Measurements from ENCODE around the gene HIGD1C.
"Not testable (repeated sequence)": the region's sequence is repeated elsewhere in the genome, so short reads cannot be mapped to it uniquely, and the experiment has no call there.

HIGD1C gene

GRCh38 chr12:51008329-51009055 lies 56.1 kb downstream of the HIGD1C start:
- TF ChIP-seq TAF1 (IDR thresholded peaks at IDR 0.05; ENCODE audit: low read depth, low read length) = no peak
- TF ChIP-seq SPI1 (IDR thresholded peaks at IDR 0.05; ENCODE audit: low read depth, low read length) = no peak
- TF ChIP-seq POLR2AphosphoS5 (IDR thresholded peaks at IDR 0.05; ENCODE audit: low read depth, low read length) = no peak
- no peak for TF ChIP-seq PAX5 (IDR thresholded peaks at IDR 0.05; ENCODE audit: insufficient read depth, low read length, severe bottlenecking)
- no peak for TF ChIP-seq POLR2A (IDR thresholded peaks at IDR 0.05; ENCODE audit: low read depth, low read length)
- TF ChIP-seq POU2F2 (IDR thresholded peaks at IDR 0.05; ENCODE audit: low read depth, low read length) = no peak
- no peak for FAIRE-seq
- DNase-seq (ENCODE audit: insufficient read length, low spot score) = no peak

- no peak for FAIRE-seq
- DNase-seq (ENCODE audit: insufficient read length, low spot score) = no peak
- no peak for TF ChIP-seq TAF1 (IDR thresholded peaks at IDR 0.05; ENCODE audit: low read depth, low read length)
- no peak for TF ChIP-seq PAX5 (IDR thresholded peaks at IDR 0.05; ENCODE audit: insufficient read depth, low read length, severe bottlenecking)
- TF ChIP-seq POLR2A (IDR thresholded peaks at IDR 0.05; ENCODE audit: low read depth, low read length) = no peak
- no peak for TF ChIP-seq POU2F2 (IDR thresholded peaks at IDR 0.05; ENCODE audit: low read depth, low read length)
- TF ChIP-seq SPI1 (IDR thresholded peaks at IDR 0.05; ENCODE audit: low read depth, low read length) = no peak
- no peak for TF ChIP-seq POLR2AphosphoS5 (IDR thresholded peaks at IDR 0.05; ENCODE audit: low read depth, low read length)
These were observed 56.7 kb downstream of the HIGD1C start for GRCh38 chr12:51009056-51009440.

- TF ChIP-seq PAX5 (IDR thresholded peaks at IDR 0.05; ENCODE audit: insufficient read depth, low read length, severe bottlenecking) (no peak), POLR2AphosphoS5 (IDR thresholded peaks at IDR 0.05; ENCODE audit: low read depth, low read length) (no peak)
- FAIRE-seq = no peak
- no peak for DNase-seq (ENCODE audit: insufficient read length, low spot score)
These were observed 59.6 kb downstream of the HIGD1C start for GRCh38 chr12:51011955-51012354.

- DNase-seq (ENCODE audit: insufficient read length, low spot score) (no peak), FAIRE-seq (no peak)
- TF ChIP-seq POU2F2 (IDR thresholded peaks at IDR 0.05; ENCODE audit: low read depth, low read length) (no peak), POLR2AphosphoS5 (IDR thresholded peaks at IDR 0.05; ENCODE audit: low read depth, low read length) (no peak), TAF1 (IDR thresholded peaks at IDR 0.05; ENCODE audit: low read depth, low read length) (no peak), PAX5 (IDR thresholded peaks at IDR 0.05; ENCODE audit: insufficient read depth, low read length, severe bottlenecking) (no peak), SPI1 (IDR thresholded peaks at IDR 0.05; ENCODE audit: low read depth, low read length) (no peak), POLR2A (IDR thresholded peaks at IDR 0.05; ENCODE audit: low read depth, low read length) (no peak)
These were observed 60.4 kb downstream of the HIGD1C start for GRCh38 chr12:51012570-51013236.

- DNase-seq (ENCODE audit: insufficient read length, low spot score) (no peak), FAIRE-seq (no peak)
- TF ChIP-seq POLR2A (IDR thresholded peaks at IDR 0.05; ENCODE audit: low read depth, low read length) (no peak), TAF1 (IDR thresholded peaks at IDR 0.05; ENCODE audit: low read depth, low read length) (no peak), PAX5 (IDR thresholded peaks at IDR 0.05; ENCODE audit: insufficient read depth, low read length, severe bottlenecking) (no peak), POU2F2 (IDR thresholded peaks at IDR 0.05; ENCODE audit: low read depth, low read length) (no peak), SPI1 (IDR thresholded peaks at IDR 0.05; ENCODE audit: low read depth, low read length) (no peak), POLR2AphosphoS5 (IDR thresholded peaks at IDR 0.05; ENCODE audit: low read depth, low read length) (no peak)
These were observed 61.1 kb downstream of the HIGD1C start for GRCh38 chr12:51013441-51013840.

GRCh38 chr12:51014467-51014866 lies 62.1 kb downstream of the HIGD1C start:
- not testable (repeated sequence) for DNase-seq (ENCODE audit: insufficient read length, low spot score); FAIRE-seq

GRCh38 chr12:51017452-51017851 lies 65.1 kb downstream of the HIGD1C start:
- TF ChIP-seq SPI1 (IDR thresholded peaks at IDR 0.05; ENCODE audit: low read depth, low read length) = no peak
- TF ChIP-seq POU2F2 (IDR thresholded peaks at IDR 0.05; ENCODE audit: low read depth, low read length) = no peak
- TF ChIP-seq PAX5 (IDR thresholded peaks at IDR 0.05; ENCODE audit: insufficient read depth, low read length, severe bottlenecking) = no peak
- no peak for TF ChIP-seq TAF1 (IDR thresholded peaks at IDR 0.05; ENCODE audit: low read depth, low read length)
- TF ChIP-seq POLR2AphosphoS5 (IDR thresholded peaks at IDR 0.05; ENCODE audit: low read depth, low read length) = no peak
- no peak for TF ChIP-seq POLR2A (IDR thresholded peaks at IDR 0.05; ENCODE audit: low read depth, low read length)
- no peak for FAIRE-seq
- DNase-seq (ENCODE audit: insufficient read length, low spot score) = no peak

- DNase-seq (ENCODE audit: insufficient read length, low spot score) = no peak
- TF ChIP-seq SPI1 (IDR thresholded peaks at IDR 0.05; ENCODE audit: low read depth, low read length) = no peak
- no peak for TF ChIP-seq PAX5 (IDR thresholded peaks at IDR 0.05; ENCODE audit: insufficient read depth, low read length, severe bottlenecking)
- TF ChIP-seq TAF1 (IDR thresholded peaks at IDR 0.05; ENCODE audit: low read depth, low read length) = no peak
- TF ChIP-seq POLR2AphosphoS5 (IDR thresholded peaks at IDR 0.05; ENCODE audit: low read depth, low read length) = no peak
- no peak for FAIRE-seq
These were observed 66.6 kb downstream of the HIGD1C start for GRCh38 chr12:51018956-51019355.

- TF ChIP-seq POLR2A (IDR thresholded peaks at IDR 0.05; ENCODE audit: low read depth, low read length) (no peak), POU2F2 (IDR thresholded peaks at IDR 0.05; ENCODE audit: low read depth, low read length) (no peak), PAX5 (IDR thresholded peaks at IDR 0.05; ENCODE audit: insufficient read depth, low read length, severe bottlenecking) (no peak), SPI1 (IDR thresholded peaks at IDR 0.05; ENCODE audit: low read depth, low read length) (no peak), POLR2AphosphoS5 (IDR thresholded peaks at IDR 0.05; ENCODE audit: low read depth, low read length) (no peak), TAF1 (IDR thresholded peaks at IDR 0.05; ENCODE audit: low read depth, low read length) (no peak)
- FAIRE-seq (no peak), DNase-seq (ENCODE audit: insufficient read length, low spot score) (no peak)
These were observed 67.6 kb downstream of the HIGD1C start for GRCh38 chr12:51019927-51020326.

Data from GM12891 (cell line).